ENCODE results near the gene GOLT1A.
A peak's percentile ranks its signal among the peaks of the same experiment; 100 is the strongest.

Gene GOLT1A

DNA sequence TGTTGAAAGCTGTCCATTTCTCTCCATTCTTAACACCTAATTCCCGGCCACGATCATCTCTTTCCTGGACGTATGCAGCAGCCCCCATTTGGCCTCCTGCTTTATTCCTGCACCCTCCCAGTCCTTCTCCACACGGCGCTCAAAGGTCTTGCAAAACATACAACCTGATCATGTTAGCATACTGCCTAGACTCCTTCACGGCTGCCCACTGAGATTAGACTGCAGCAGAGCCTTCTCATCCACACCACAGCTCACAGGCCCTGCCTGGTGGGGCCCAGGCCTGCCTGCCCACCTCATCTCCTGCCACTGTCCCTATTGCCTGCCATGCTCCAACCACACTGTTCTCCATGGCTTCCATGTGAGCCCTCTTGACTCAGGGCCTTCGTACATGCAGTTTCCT lies 2.7 kb downstream of the GOLT1A start:
- H3K79me2 ChIP-seq (ENCODE audit: insufficient read depth, low read length), result no peaks in the 10 kb centered on the region
- ATAC-seq (ENCODE audit: insufficient read depth, low read depth), result no peak

DNA sequence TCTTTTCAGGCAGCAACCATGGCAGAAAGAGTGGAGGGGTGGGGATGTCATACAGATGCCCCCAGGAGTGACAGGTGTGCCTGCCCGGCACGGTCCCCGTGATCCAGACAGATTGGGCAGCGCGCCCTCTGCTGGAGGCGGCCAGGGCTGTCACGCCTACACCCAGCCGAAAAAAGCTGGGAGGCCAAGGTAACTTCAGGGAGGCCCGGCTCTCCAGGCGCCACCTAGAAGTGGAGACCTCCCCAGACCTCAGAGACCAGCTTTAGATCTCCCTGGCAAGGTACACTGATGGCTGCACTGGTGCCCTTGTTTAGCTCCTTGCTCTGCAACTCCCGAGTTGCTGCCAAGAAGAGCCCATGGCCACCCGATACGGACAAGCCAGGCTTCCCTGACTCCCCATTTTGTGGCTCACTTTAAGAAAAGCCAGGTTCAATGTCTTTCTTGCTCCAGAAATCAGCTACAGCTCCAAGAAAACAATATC lies 6.6 kb downstream of the GOLT1A start:
- no peaks in the 10 kb centered on the region for H3K4me1 ChIP-seq (ENCODE audit: insufficient read depth, low read length)
- H2AFZ ChIP-seq (ENCODE audit: low read depth, low read length), result no peak overlapping the region
- H3K27ac ChIP-seq (ENCODE audit: low read length), result no peak overlapping the region
- no peaks in the 10 kb centered on the region for H3K79me2 ChIP-seq (ENCODE audit: insufficient read depth, low read length)
- H3K4me3 ChIP-seq (ENCODE audit: low read depth in 1 of 2, low read length in 2 of 2), result no peak overlapping the region
- H3K9me3 ChIP-seq (ENCODE audit: insufficient read depth, low read length, severe bottlenecking), result no peaks in the 10 kb centered on the region
- no peak overlapping the region for H3K9ac ChIP-seq (ENCODE audit: low read depth, low read length)
- ATAC-seq (ENCODE audit: insufficient read depth, low read depth), result peak; percentile 97
- TF ChIP-seq, protein P1, sequence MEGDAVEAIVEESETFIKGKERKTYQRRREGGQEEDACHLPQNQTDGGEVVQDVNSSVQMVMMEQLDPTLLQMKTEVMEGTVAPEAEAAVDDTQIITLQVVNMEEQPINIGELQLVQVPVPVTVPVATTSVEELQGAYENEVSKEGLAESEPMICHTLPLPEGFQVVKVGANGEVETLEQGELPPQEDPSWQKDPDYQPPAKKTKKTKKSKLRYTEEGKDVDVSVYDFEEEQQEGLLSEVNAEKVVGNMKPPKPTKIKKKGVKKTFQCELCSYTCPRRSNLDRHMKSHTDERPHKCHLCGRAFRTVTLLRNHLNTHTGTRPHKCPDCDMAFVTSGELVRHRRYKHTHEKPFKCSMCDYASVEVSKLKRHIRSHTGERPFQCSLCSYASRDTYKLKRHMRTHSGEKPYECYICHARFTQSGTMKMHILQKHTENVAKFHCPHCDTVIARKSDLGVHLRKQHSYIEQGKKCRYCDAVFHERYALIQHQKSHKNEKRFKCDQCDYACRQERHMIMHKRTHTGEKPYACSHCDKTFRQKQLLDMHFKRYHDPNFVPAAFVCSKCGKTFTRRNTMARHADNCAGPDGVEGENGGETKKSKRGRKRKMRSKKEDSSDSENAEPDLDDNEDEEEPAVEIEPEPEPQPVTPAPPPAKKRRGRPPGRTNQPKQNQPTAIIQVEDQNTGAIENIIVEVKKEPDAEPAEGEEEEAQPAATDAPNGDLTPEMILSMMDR (IDR thresholded peaks at IDR 0.05; ENCODE audit: borderline replicate concordance, extremely low read depth, low read length, poor library complexity, severe bottlenecking), result peak; percentile 91
- no peak for TF ChIP-seq EZH2 (IDR thresholded peaks at IDR 0.05; ENCODE audit: borderline replicate concordance, low read depth, low read length, severe bottlenecking)
- DNase-seq, result peak; percentile 64
- H3K4me2 ChIP-seq (ENCODE audit: insufficient read depth, low read length), result no peak overlapping the region
- H3K36me3 ChIP-seq (ENCODE audit: insufficient read depth, low read length), result no peaks in the 10 kb centered on the region
- H3K27me3 ChIP-seq (ENCODE audit: insufficient read depth, low read length, poor library complexity), result peaks cover 13% of the 10 kb centered on the region
- H4K20me1 ChIP-seq (ENCODE audit: insufficient read depth, low read length), result no peaks in the 10 kb centered on the region; the same call in 1 of the 2 replicates

More for the DNA sequence above, 2.7 kb downstream of the GOLT1A start:
- no peaks in the 10 kb centered on the region; the same call in 1 of the 2 replicates for H4K20me1 ChIP-seq (ENCODE audit: insufficient read depth, low read length)
- H3K27ac ChIP-seq (ENCODE audit: low read length), result no peak overlapping the region
- no peaks in the 10 kb centered on the region for H3K4me1 ChIP-seq (ENCODE audit: insufficient read depth, low read length)
- no peaks in the 10 kb centered on the region for H3K36me3 ChIP-seq (ENCODE audit: insufficient read depth, low read length)
- H3K9me3 ChIP-seq (ENCODE audit: insufficient read depth, low read length, severe bottlenecking), result no peaks in the 10 kb centered on the region
- H3K27me3 ChIP-seq (ENCODE audit: insufficient read depth, low read length, poor library complexity), result peaks cover 8% of the 10 kb centered on the region
- no peak overlapping the region for H3K4me2 ChIP-seq (ENCODE audit: insufficient read depth, low read length)
- DNase-seq, result no peak
- no peak overlapping the region for H3K9ac ChIP-seq (ENCODE audit: low read depth, low read length)
- no peak overlapping the region for H3K4me3 ChIP-seq (ENCODE audit: low read depth in 1 of 2, low read length in 2 of 2)
- H2AFZ ChIP-seq (ENCODE audit: low read depth, low read length), result no peak overlapping the region
- TF ChIP-seq, protein P1 (IDR thresholded peaks at IDR 0.05; ENCODE audit: borderline replicate concordance, extremely low read depth, low read length, poor library complexity, severe bottlenecking), result no peak
- no peak for TF ChIP-seq EZH2 (IDR thresholded peaks at IDR 0.05; ENCODE audit: borderline replicate concordance, low read depth, low read length, severe bottlenecking)

DNA sequence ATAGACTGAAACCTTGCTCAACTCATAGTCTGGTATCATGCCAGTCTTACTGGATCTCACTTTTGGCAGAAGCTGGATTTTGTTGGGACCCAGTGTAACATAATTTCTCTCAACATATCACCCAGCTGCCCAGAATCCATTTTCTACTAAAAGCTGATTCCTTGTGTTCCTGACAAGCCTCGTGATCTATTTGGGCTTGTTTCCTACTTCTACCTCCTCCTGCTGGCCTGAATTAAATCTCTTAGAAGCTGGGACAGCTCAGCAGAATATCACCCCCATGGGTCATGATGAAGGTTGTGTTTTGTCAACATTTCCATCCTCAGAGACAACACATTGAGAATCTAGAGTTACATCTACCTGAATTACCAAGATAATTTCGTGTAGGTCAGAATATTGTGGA lies 7.7 kb downstream of the GOLT1A start:
- Histone ChIP-seq H3K36me3 (ENCODE audit: insufficient read depth, low read length) (no peaks in the 10 kb centered on the region), H4K20me1 (ENCODE audit: insufficient read depth, low read length) (no peaks in the 10 kb centered on the region; the same call in 1 of the 2 replicates), H3K79me2 (ENCODE audit: insufficient read depth, low read length) (no peaks in the 10 kb centered on the region), H3K4me2 (ENCODE audit: insufficient read depth, low read length) (no peak overlapping the region), H3K27me3 (ENCODE audit: insufficient read depth, low read length, poor library complexity) (peaks cover 13% of the 10 kb centered on the region), H3K4me3 (ENCODE audit: low read depth in 1 of 2, low read length in 2 of 2) (no peak overlapping the region), H3K27ac (ENCODE audit: low read length) (no peak overlapping the region), H3K9me3 (ENCODE audit: insufficient read depth, low read length, severe bottlenecking) (no peaks in the 10 kb centered on the region), H3K9ac (ENCODE audit: low read depth, low read length) (no peak overlapping the region), H3K4me1 (ENCODE audit: insufficient read depth, low read length) (no peaks in the 10 kb centered on the region), H2AFZ (ENCODE audit: low read depth, low read length) (no peak overlapping the region)
- no peak for TF ChIP-seq EZH2 (IDR thresholded peaks at IDR 0.05; ENCODE audit: borderline replicate concordance, low read depth, low read length, severe bottlenecking)
- TF ChIP-seq, protein P1 (IDR thresholded peaks at IDR 0.05; ENCODE audit: borderline replicate concordance, extremely low read depth, low read length, poor library complexity, severe bottlenecking), result no peak
- ATAC-seq (ENCODE audit: insufficient read depth, low read depth) (no peak), DNase-seq (no peak)
